Myocyte (in vitro differentiated cells): Measurements from ENCODE around the gene CALCR. TPM values are rescaled to one million over a fixed set of nuclear protein-coding genes. Genes with fewer than 3 reads are reported as not detected.
A peak's percentile ranks its signal among the peaks of the same experiment; 100 is the strongest.
"Not testable (repeated sequence)": the region's sequence is repeated elsewhere in the genome, so short reads cannot be mapped to it uniquely, and the experiment has no call there.

ENCODE experiments used
- DNase-seq: peaks from one replicate; pipeline ENCODE4 v3.0.0-alpha.2; 2012; ENCODE audit warnings: low read depth
- polyA plus RNA-seq: library from polyadenylated mRNA; unstranded; fragments of >200 nt; gene quantifications from one replicate; pipeline ENCODE4 v1.2.1, GENCODE V29; 2012; ENCODE audit warnings: missing spikeins
- total RNA-seq: library from RNA; depleted of rRNA; stranded (reverse); fragments of >200 nt; gene quantifications from 2 replicates; pipeline ENCODE4 v1.2.3, GENCODE V29; 2014

Gene CALCR
- total RNA-seq: not detected in 2 replicates
- not detected for polyA plus RNA-seq

- no peak for DNase-seq
These were observed at the start of gene CALCR for GRCh38 chr7:93574646-93575554. Gene CALCR (minus strand): TSS chr7:93574724. CDS start chr7:93486981, 87,743 bp downstream.

DNA sequence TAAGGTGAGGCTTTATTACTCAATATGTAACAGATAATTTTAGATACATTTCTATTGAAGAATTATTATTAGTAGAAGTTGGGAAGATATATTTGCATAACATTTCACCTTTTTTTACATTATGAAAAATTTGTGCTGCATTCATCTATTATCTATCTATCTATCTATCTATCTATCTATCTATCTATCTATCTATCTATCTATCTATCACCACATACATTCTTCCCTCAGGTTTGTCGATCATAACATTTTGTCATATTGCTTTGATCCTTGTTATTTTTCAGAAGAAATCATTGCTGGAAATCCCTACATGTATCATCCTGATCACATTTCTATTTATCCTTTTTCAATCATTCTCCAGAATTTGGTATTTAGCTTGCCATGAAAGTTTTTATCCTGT lies 49.3 kb upstream of the CALCR start:
- no peak for DNase-seq

DNA sequence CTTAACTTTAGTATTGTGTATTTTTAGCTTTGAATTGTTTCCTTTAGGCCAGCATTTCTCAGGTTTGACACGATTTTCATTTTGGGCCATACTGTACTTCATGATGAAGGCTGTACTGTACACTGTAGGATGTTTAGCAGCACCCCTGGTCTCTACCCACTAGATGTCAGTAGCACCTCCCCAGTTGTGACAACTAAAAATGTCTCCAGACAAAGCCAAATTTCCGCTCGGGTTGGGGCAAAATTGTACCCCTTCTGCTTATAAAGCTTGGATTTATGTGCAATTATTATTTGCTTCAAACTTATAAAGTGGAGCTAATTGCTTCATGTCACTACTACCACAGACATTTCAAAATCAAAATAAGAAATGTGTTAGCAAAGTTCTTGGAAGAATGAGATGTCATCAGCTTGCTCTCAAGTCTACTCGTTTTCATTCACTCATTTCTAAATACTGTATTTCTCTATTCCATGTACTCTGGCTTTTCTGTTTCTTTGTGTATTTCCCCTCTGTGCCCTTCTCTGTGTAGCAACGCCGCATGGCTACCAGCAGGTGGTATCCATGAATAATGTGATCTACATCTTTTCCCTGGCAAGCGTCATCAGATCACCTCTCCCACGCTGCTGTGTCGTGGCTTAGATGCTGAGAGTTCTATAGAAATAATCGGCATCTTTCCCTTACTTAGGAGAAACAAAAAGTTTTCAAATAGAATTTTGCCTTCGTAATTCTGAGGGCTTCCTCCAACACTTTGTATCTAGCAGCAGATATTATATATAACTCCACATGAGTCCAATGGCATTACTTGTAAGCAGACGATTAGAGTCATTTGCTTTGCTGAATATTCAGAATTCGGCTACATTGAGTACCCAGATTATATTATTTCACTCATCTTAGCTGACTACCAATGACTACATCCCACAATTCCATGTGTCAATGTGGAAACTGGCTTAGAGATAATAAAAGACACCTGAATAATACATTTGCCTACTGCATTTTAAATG lies 47.8 kb upstream of the CALCR start:
- DNase-seq: peak; percentile 55

- DNase-seq: no peak
These were observed 46.3 kb upstream of the CALCR start for GRCh38 chr7:93620864-93621263.

GRCh38 chr7:93620057-93620456 lies 45.5 kb upstream of the CALCR start:
- no peak for DNase-seq

DNA sequence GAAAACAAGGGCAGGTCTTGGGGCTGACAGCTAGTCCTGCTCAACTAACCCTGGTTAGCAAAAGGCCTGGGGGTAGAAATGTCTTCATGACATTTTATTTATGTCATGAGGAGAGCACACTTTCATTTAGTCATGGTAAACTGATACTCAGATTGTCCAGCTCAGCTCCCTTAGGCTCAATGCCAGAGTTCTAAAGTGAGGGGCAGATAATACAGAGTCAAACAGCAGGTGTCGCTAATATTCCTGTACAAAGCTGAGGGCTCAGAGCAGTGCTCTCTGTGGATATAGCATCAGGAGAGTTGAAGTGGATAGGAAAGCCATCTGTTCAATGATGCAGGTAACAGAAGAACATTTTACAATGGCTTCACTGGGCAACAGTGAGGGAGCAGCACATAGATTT lies 26.8 kb upstream of the CALCR start:
- peak; percentile 58 for DNase-seq

DNA sequence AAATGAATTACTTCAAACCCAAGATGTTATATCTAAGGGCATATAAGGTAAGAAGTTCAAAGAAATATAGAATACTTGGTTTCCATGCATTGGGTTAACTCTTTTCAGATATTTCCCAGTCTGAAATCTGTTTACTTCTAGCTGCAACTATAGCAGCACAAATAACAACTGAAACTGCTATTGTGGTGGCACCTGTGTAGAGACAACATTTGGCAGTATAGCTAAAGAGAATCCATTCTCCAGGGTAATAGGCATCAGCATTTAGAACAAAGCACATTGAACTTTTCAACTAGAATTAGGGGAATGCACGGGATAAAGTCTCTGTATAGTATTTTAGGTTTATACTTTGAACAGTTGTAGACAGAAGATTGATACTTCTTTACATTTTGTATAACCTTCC lies 19.7 kb upstream of the CALCR start:
- no peak for DNase-seq

DNA sequence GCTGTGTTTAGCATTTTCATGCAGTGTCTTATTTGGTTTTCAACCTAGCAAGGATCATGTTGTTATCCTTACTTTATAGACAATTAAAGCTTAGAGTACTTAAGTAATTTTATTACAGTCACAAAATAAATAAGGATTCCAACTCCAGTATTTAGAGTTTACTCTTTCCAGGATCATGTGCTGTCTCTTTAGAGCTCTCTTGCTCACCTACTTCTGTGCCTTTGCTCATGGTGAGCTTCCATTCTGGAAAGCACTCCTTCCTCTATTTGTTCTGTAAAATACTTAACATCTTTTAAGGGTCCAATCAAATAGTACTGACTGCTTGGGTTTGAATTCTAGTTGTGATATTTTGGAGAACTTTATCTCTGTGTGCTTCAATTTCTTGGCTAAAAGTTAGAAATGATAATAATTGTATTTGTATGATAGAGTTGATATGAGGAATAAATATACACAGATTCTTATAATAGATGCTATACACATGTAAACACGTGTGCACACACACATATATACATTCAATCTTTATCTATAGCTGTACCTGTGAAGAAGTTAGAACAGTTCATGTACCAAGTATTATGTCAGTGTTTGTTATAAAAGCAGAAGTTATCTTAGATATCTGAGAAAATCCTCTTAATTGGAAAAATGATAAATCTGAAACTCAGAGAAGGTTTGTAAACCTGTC lies 18.2 kb upstream of the CALCR start:
- DNase-seq: no peak

GRCh38 chr7:93591224-93592050 lies 16.9 kb upstream of the CALCR start:
- not testable (repeated sequence) for DNase-seq

- not testable (repeated sequence) for DNase-seq
These were observed 11.9 kb upstream of the CALCR start for GRCh38 chr7:93586479-93586865.

DNA sequence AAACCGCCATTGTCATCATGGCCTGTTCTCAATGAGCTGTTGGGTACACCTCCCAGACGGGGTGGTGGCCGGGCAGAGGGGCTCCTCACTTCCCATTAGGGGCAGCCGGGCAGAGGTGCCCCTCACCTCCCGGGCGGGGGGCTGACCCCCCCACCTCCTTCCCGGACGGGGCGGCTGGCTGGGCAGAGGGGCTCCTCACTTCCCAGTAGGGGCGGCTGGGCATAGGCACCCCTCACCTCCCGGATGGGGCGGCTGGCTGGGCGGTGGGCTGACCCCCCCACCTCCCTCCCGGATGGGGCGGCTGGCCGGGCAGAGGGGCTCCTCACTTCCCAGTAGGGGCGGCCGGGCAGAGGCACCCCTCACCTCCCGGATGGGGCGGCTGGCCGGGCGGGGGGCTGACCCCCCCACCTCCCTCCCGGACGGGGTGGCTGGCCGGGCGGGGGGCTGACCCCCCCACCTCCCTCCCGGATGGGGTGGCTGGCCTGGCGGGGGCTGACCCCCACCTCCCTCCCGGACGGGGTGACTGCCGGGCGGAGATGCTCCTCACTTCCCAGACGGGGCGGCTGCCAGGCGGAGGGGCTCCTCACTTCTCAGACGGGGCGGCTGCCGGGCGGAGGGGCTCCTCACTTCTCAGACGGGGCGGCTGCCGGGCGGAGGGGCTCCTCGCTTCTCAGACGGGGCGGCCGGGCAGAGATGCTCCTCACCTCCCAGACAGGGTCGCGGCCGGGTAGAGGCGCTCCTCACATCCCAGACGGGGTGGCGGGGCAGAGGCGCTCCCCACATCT lies 11.4 kb upstream of the CALCR start:
- DNase-seq: not testable (repeated sequence)

DNA sequence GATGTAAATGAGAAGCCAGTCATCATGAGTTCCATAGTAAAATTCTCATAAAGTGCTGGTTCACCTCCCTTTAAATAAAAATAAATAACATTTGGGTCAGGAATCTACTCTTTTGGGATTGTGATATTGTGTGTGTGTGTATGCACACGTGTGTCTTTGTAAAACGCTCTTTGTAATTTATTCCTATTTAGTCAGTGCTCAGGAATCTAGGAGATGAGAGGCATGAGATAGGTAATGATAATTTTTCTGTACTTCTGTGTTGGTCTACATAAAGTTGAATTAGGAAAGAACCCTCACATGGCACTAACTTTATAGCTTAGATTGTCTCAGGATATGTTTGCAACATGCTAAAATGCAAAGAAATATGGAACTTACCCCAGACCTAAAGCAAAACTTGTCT lies 4.9 kb upstream of the CALCR start:
- DNase-seq: no peak

- no peak for DNase-seq
These were observed 4.2 kb upstream of the CALCR start for GRCh38 chr7:93578762-93579161.

DNA sequence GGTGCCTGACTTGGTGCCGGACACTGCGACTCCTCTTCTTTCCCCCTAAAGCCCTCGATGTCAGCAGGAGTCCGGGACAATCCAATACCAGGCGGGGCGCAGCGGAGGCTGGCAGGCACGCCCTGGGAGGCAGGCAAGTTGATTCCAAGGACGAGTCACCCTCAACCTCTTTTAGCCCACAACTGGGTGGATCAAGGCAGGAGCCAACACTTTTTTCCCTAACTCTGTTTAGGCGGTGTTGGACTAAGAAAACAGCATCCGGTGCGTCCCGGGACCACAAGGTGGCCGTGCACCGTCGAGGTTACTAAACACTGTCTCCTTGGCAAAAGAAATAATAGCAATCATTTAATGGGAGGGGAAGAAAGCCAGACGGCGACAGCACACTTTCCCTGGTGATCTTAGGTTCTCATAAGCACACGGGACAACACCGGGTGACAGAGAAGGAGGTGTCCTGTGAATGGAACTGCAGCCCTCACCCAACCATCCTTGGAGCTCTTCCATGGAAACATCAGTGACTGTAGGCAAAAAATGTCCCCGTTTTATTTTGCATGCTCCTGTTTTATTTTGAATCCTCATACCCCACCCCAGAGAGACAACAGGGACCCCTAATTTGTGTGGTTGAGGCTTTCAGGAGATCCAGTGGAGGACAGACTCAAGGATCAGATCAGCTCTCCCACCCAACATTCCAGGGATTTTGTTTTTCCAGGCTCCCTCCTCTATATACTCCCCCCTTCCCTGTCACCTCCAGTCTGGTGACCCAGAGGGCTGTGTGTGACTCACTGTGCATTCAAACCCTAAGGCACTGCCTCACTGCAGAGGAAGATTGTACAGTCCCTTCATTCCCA lies 1.3 kb upstream of the CALCR start:
- DNase-seq: no peak

DNA sequence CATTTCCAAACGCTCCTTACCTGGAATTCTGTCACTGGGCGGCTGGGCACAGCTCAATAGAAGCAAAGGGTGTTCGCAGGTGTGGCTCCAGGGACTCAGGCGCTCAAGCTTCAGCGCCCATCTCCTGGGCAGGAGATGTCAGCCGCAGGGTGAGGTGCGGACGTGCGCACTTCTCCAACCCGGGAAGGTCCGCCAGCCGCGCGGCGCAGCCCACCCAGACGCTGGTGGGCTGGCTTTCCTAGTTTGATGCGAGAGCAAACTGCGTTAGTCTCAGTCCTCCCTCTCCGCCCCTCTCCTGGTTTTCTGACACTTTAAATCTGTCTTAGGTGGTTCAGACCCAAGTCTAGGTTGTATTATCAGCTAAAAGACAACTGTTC lies 267 bp downstream of the CALCR start:
- no peak for DNase-seq

DNA sequence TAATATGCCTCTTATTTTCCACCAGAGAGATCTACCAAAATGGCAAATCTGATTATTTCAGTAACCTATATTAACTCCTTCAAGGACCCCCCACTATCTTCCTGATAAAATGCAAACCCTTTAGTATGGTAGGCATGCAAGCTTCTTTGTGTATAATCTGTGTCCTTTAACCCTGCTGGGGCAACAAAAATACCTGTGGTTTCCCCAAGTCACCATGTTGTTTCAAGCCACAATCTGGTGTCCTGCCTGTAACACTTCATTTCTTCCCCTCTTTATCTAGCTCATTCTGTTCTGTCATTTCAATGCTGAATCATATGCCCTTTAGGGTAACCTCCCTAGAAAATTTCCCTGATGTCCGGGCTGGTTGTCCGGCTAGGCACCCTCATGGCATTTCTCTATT lies 5.3 kb downstream of the CALCR start:
- DNase-seq: no peak

- DNase-seq: no peak
These were observed 7.6 kb downstream of the CALCR start for GRCh38 chr7:93566876-93567275.

GRCh38 chr7:93563584-93563983 lies 10.9 kb downstream of the CALCR start:
- no peak for DNase-seq

DNA sequence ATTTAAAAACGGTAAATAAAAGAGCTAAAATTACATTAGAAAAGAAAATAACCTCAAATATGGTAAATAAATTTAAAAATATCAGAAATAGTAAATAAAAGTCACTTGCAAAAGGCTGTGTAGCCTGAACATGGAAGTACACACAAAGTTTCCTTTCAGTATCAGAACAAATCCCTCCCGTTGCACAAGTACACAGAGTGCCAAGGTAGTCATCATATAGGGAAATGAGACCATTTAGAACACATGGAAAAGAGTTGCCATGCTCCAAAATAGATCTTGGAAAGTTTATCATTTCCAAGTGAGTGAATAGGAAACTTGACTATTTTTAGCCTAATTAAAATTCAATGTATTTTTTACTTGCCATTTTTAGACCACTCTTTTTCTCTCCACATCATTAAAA lies 11.6 kb downstream of the CALCR start:
- DNase-seq: no peak
